Motor neuron (in vitro differentiated cells): ENCODE measurements around the gene SCAF11. TPM values are rescaled to one million over a fixed set of nuclear protein-coding genes. Genes with fewer than 3 reads are reported as not detected.

Experiments used
- ATAC-seq, 8 experiments: fragments of 200-7000 bp; cut with Tn5 transposase; replicated peaks in 6 of 8; 2 replicates each; pipeline ENCODE4 v1.8.0; 2021; ENCODE audit warnings: mild to moderate bottlenecking in 8 of 8, moderate library complexity in 8 of 8
- H3K27ac ChIP-seq, 2 donors: fragments of 250-450 bp; sonication (Bioruptor Pico); 2 replicates each; pipeline ENCODE4 v1.9.0; 2021; ENCODE audit warnings: antibody characterized with exemption in 2 of 2, mild to moderate bottlenecking in 2 of 2, moderate library complexity in 1 of 2
- H3K4me1 ChIP-seq, 2 donors: fragments of 250-450 bp; sonication (Bioruptor Pico); replicated peaks in 1 of 2; 2 replicates each; pipeline ENCODE4 v1.6.1; 2021; ENCODE audit warnings: antibody characterized with exemption in 2 of 2, mild to moderate bottlenecking in 2 of 2, moderate library complexity in 1 of 2
- H3K4me3 ChIP-seq, 5 donors: fragments of 250-450 bp; sonication (Bioruptor Pico); 2 replicates each; pipeline ENCODE4 v1.9.0; 2021; ENCODE audit warnings: antibody characterized with exemption in 5 of 5, mild to moderate bottlenecking in 5 of 5, moderate library complexity in 4 of 5
- WGBS, 10 experiments: fragments of 450-650 bp; shearing (Covaris generic); methylation state at CpG; one replicate each; pipeline ENCODE4 v1.0.0; 2022; 5-methylcytosine and 5-hydroxymethylcytosine counted together
- in situ Hi-C, 9 experiments: fragments of 400-800 bp; cut with MboI; loops; one replicate each; pipeline ENCODE4 v1.15.0; 2021; ENCODE audit warnings: low sequenced_read_pairs in 9 of 9, low pct_unique_long_range_greater_than_20kb in 2 of 9; ENCODE audit not compliant: unreplicated experiment in 9 of 9
- total RNA-seq, 8 experiments: library from RNA; unstranded; fragments of 300-600 nt; gene quantifications; 2 replicates each; pipeline versions ENCODE4 v1.2.3 to v1.2.4, GENCODE V29; 2022

Gene SCAF11
- total RNA-seq, 8 experiments from 2014 or later: 29.8 to 157 (median 49.4) TPM

GRCh38 chr12:45933504-45933903, 56.9 kb downstream of the SCAF11 start:
- no peak overlapping the region for H3K4me3 ChIP-seq
- H3K27ac ChIP-seq: no peak overlapping the region
- no peak for ATAC-seq
- H3K4me1 ChIP-seq: no peaks in the 10 kb centered on the region
- 49 to 100% (median 83%) methylated on average over 1 to 2 of the region's 2 CpGs; no CpG with 5 or more reads in 2 of the 10 experiments for WGBS, 10 experiments
- in situ Hi-C loops: no loop called here

DNA sequence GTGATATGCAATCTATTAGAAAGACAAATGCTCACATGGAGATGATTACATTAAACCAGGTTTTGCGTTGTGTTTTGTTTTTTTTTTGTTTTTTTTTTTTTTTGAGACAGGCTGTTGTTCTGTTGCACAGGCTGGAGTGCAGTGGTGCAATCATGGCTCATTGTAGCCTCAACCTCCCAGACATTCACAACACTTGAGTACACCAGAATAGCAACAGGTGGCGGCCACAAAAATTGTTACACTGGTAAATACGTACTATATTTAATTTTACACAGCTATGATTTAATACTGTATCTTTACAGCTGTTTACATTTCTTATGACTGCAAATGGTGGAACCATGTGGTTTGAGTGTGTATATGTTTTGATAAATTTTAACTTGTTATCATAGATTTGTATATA, 60.0 kb downstream of the SCAF11 start:
- WGBS, 10 experiments: 84 to 100% (median 94%) methylated on average over 1 to 3 of the region's 3 CpGs; no CpG with 5 or more reads in 2 of the 10 experiments
- Histone ChIP-seq H3K4me3 (no peak overlapping the region), H3K4me1 (no peaks in the 10 kb centered on the region), H3K27ac (no peak overlapping the region)
- no peak for ATAC-seq
- in situ Hi-C loops: no loop called here

GRCh38 chr12:45928309-45928708, 62.1 kb downstream of the SCAF11 start:
- 83 to 100% (median 96%) methylated on average over 1 to 2 of the region's 2 CpGs; no CpG with 5 or more reads in 2 of the 10 experiments for WGBS, 10 experiments
- in situ Hi-C loops: no loop called here
- ATAC-seq: no peak

DNA sequence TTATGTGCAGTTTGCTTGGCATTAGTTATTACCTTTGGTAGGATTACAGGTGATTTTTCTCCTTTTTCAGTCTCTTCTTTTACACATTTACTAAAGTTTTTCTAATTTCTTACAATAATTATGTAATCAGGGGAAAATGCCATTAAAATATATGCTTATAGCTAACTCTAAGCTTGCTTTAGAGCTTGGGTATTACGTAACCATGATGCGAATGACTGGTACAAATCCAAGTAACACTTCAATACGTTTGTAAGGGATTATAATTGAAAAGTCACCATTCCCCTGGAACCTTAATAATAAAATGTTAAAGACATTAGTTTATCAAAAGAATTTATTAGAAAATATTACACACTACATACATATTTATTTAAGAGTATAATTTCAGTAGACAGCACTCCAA, 71.6 kb downstream of the SCAF11 start:
- WGBS, 10 experiments: 86 to 100% (median 100%) methylated on average over 2 to 3 of the region's 3 CpGs; no CpG with 5 or more reads in 1 of the 10 experiments
- no peaks in the 10 kb centered on the region for H3K4me1 ChIP-seq
- in situ Hi-C loops: no loop called here
- no peak for ATAC-seq
- H3K4me3 ChIP-seq: no peak overlapping the region
- no peak overlapping the region for H3K27ac ChIP-seq

More at GRCh38 chr12:45928309-45928708, 62.1 kb downstream of the SCAF11 start:
- H3K4me3 ChIP-seq: no peak overlapping the region
- H3K27ac ChIP-seq: no peak overlapping the region
- no peaks in the 10 kb centered on the region for H3K4me1 ChIP-seq

DNA sequence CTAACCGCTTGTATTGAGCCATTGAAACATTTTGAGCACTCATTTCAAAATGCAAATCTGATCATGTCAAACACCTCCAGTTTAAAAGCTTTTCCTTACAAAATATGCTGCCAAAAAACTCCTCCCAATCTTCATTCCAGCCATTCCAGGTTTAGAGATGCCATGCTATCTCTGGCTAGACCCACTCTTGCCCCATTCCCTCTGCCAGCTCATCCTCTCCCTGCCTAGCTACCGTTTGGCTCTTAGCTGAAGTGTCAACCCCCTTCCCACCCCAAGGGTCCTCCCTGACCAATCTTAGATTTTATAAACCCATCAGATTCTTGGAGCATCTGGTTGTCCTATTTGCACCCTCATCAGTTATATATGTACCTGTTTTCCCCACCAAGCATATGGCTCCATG, 75.0 kb downstream of the SCAF11 start:
- H3K4me3 ChIP-seq: no peak overlapping the region
- 90 to 100% (median 100%) methylated on average over 1 to 2 of the region's 2 CpGs; no CpG with 5 or more reads in 7 of the 10 experiments for WGBS, 10 experiments
- H3K4me1 ChIP-seq: no peaks in the 10 kb centered on the region
- in situ Hi-C loops: no loop called here
- ATAC-seq: no peak
- no peak overlapping the region for H3K27ac ChIP-seq

DNA sequence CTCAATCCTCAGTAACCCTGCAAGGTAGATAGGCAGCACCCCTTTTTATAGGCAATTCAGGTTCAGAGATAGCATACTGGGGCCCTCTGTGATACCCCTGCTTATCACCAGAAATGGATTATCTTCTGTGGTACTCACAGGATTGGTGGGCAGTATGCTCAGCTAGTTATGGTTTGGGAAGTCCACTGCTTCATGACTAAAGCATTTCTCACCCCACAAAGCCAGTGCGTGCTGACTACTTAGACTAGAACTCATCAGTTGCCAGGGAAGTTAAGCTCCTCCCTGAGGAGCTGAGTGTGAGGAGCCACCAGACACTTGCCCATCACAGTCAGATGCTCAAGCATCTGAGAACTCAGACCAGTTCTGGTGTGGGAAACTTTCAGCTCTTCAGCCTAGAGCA, 76.3 kb downstream of the SCAF11 start:
- ATAC-seq: peak in 3 of 8 experiments; percentile 62 to 69 (median 66)
- no peaks in the 10 kb centered on the region for H3K4me1 ChIP-seq
- H3K4me3 ChIP-seq: no peak overlapping the region
- WGBS, 10 experiments: 60 to 67% methylated on average over 1 of the region's 1 CpG; no CpG with 5 or more reads in 8 of the 10 experiments
- in situ Hi-C loops: no loop called here
- no peak overlapping the region for H3K27ac ChIP-seq

- WGBS, 10 experiments: 0 to 100% (median 89%) methylated on average over 1 to 2 of the region's 2 CpGs; no CpG with 5 or more reads in 3 of the 10 experiments
- no peaks in the 10 kb centered on the region for H3K4me1 ChIP-seq
- H3K27ac ChIP-seq: no peak overlapping the region
- peak in 1 of 8 experiments; percentile 11 for ATAC-seq
- no peak overlapping the region for H3K4me3 ChIP-seq
- in situ Hi-C loops: no loop called here
Measured at GRCh38 chr12:45913631-45914030, 76.7 kb downstream of the SCAF11 start.

DNA sequence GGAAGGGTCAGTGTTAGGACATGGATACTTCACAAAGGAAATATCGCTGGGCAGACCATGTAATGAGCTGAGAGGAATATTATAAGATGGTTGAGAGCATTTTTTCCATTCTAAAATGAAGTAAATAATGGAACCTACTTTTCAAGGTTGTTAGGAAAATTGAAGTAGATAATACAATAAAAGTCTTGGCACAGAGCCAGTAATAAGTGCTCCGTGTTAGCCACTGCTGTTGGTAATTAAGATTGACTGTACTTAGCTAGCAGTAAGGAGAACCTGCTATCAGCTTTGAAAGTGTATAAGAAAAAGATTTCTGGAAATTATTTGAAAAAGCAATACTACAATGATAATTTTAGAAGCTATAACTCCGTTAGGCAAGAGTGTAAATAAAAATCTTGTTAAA, 77.6 kb downstream of the SCAF11 start:
- in situ Hi-C loops: no loop called here
- Histone ChIP-seq H3K4me3 (no peak overlapping the region), H3K4me1 (no peaks in the 10 kb centered on the region), H3K27ac (no peak overlapping the region)
- ATAC-seq: peak in 1 of 8 experiments; percentile 22
- WGBS, 10 experiments: 33 to 94% (median 81%) methylated on average over 2 to 3 of the region's 3 CpGs

- no peak overlapping the region for H3K27ac ChIP-seq
- ATAC-seq: no peak
- in situ Hi-C loops: no loop called here
- no peaks in the 10 kb centered on the region for H3K4me1 ChIP-seq
- WGBS, 10 experiments: 56 to 96% (median 83%) methylated on average over 1 to 4 of the region's 4 CpGs
- H3K4me3 ChIP-seq: no peak overlapping the region
Measured at GRCh38 chr12:45909041-45909713, 81.2 kb downstream of the SCAF11 start.

GRCh38 chr12:45907955-45908354, 82.4 kb downstream of the SCAF11 start:
- no peak for ATAC-seq
- in situ Hi-C loops: no loop called here

DNA sequence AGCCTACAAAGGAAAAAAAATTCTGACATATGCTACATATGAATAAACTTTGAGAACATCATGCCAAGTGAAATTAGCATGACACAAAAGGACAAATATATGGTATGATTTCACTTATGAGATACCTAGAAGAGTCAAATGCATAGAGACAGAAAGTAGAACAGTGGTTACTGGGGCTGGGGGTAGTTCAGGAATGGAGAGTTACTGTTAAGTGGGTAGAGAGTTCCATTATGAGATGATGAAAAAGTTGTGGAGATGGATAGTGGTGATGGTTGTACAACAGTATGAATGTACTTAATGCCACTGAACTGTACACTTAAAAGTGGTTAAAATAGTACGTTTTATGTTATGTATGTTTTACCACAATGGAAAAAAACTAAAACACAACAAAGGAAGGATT, 92.3 kb downstream of the SCAF11 start:
- Histone ChIP-seq H3K4me3 (no peak overlapping the region), H3K27ac (no peak overlapping the region), H3K4me1 (no peaks in the 10 kb centered on the region)
- ATAC-seq: no peak
- in situ Hi-C loops: no loop called here
- 83 to 100% (median 100%) methylated on average over 1 of the region's 1 CpG; no CpG with 5 or more reads in 2 of the 10 experiments for WGBS, 10 experiments

More at GRCh38 chr12:45907955-45908354, 82.4 kb downstream of the SCAF11 start:
- WGBS, 10 experiments: 82 to 100% (median 94%) methylated on average over 1 to 4 of the region's 4 CpGs; no CpG with 5 or more reads in 2 of the 10 experiments
- Histone ChIP-seq H3K4me3 (no peak overlapping the region), H3K27ac (no peak overlapping the region), H3K4me1 (no peaks in the 10 kb centered on the region)

DNA sequence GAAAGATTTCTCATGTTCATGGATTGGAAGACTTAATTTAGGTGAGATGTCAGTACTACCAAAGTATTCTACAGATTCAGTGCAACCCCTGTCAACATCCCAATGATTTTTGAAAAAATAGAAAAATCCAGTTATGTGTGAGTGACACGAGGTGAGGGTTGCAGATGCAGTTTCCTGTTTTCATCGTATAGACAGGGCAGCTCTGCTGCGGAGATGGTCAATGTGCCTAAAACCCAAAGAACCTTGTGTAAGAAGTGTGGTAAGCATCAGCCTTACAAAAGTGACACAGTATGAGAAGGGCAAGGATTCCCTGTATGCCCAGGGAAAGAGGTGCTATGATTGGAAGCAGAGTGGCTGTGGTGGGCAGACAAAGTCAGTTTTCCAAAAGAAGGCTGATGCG, 94.4 kb downstream of the SCAF11 start:
- H3K27ac ChIP-seq: no peak overlapping the region
- in situ Hi-C loops: no loop called here
- WGBS, 10 experiments: 75 to 100% (median 100%) methylated on average over 1 to 4 of the region's 4 CpGs; no CpG with 5 or more reads in 3 of the 10 experiments
- no peak for ATAC-seq
- no peak overlapping the region for H3K4me3 ChIP-seq
- H3K4me1 ChIP-seq: no peaks in the 10 kb centered on the region

DNA sequence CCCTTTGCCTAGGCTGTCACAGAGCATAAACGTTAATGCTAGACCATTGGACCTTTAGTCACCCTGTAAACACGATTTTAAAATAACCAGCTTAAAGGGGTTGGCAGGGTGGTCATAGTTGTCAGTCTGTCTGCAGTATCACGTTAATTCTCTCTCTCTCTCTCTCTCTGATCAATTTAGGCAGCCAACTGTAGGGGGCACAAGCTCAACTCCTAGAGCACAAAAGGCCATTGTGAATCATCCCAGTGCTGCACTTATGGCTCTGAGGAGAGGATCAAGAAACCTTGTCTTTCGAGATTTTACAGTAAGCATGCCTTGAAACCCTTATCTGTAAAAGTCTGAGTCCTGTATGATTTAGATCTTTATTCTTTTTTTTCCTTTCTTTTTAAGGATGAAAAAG, 97.1 kb downstream of the SCAF11 start:
- no peak overlapping the region for H3K27ac ChIP-seq
- WGBS, 10 experiments: 33 to 100% (median 73%) methylated on average over 1 to 4 of the region's 4 CpGs; no CpG with 5 or more reads in 1 of the 10 experiments
- in situ Hi-C loops: no loop called here
- H3K4me3 ChIP-seq: no peak overlapping the region
- no peaks in the 10 kb centered on the region for H3K4me1 ChIP-seq
- no peak for ATAC-seq

DNA sequence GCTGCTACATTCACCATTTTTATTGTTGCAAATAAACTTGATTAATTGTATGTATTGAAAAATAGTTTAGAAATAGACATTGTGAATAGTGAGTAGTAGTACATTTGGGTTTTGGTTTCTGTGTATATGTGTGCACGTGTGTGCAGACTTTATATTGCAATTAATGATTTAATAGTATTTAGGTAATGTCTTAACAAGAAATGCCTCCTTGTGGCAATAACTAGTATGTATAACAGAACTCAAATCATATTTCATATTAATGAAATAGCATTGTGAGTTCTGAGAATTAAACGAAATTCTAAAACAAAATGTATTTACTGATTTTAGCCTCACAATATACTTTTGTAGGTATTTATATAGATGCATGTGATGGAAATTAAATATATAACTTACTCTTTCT, 100.1 kb downstream of the SCAF11 start:
- Histone ChIP-seq H3K27ac (no peak overlapping the region), H3K4me1 (no peaks in the 10 kb centered on the region), H3K4me3 (no peak overlapping the region)
- in situ Hi-C loops: no loop called here
- ATAC-seq: no peak
- 25 to 97% (median 89%) methylated on average over 1 to 2 of the region's 2 CpGs; no CpG with 5 or more reads in 2 of the 10 experiments for WGBS, 10 experiments
